ENCODE data around the gene CDK19.

DNA sequence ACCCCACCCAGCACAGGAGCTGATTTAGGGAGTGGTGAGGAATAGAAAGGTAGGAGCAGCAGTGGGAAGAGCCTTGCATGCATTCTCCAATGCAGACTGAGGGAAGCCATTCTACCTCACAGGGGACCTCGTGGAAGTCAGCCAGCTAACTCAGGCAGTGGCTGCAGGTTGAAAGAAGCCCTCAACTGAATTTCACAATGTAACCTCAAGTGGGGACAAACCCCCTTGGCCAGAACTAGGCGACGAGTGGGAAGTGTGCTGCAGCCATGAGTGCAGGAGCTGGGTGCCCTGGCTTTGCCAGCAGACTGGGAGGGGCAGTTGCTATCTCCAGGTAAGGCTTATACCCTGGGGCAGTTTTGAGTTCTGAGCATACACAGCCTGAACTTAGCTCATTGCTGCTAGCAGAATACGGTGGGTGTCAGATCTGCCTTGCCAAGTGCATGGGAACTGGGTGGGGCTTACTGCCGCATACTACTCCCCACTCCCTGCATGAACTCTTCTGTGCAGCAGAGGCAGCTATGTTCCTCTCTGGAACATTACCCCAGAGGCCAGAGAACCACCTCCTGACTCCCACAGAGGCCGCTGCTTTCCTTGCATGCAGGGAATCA lies 126.5 kb downstream of the CDK19 start:
- TF ChIP-seq GATA1 (IDR thresholded peaks at IDR 0.05; ENCODE audit: low read depth, low read length) (no peak), POLR2A (IDR thresholded peaks at IDR 0.05; ENCODE audit: low read length) (no peak)

Data from erythroblast (primary cell).